ENCODE data around the gene C5AR1. TPM values are rescaled to one million over a fixed set of nuclear protein-coding genes. Genes with fewer than 3 reads are reported as not detected.

C5AR1 gene
- polyA plus RNA-seq, 1 of the 3 experiments (the other 2 are of a cell fraction), result 1.2 TPM

- 0 out of 2 replicates have a peak, but pooled peaks cover 5% of the 10 kb centered on the region for H4K20me1 ChIP-seq (ENCODE audit: insufficient read depth)
- 80% methylated on average over 3 of the region's 3 CpGs for WGBS (ENCODE audit: low lambda C conversion rate)
- H3K9ac ChIP-seq, result no peak overlapping the region
- H3K4me2 ChIP-seq, result peak overlapping the region; percentile 91; the same call in 1 of the 2 replicates
- no peaks in the 10 kb centered on the region for H3K27me3 ChIP-seq (ENCODE audit: insufficient read depth)
- H3K36me3 ChIP-seq (replicated peaks in 1 of 2; ENCODE audit: control insufficient read depth in 1 of 2, insufficient read depth in 2 of 2, low read length in 1 of 2), result peaks cover 27 to 39% of the 10 kb centered on the region in 2 experiments
- ChIA-PET POLR2A (no interaction called here), CTCF (interaction anchor here (0.9 to 2.2 kb wide), 3 partner anchors 15 to 40 kb away, joined by 3 to 11 read pairs (median 5); no protein-coding TSS in a partner anchor)
- H3K79me2 ChIP-seq (ENCODE audit: insufficient read depth), result peaks cover 56% of the 10 kb centered on the region
- H3K4me3 ChIP-seq (ENCODE audit: low read depth in 2 of 2, low read length in 1 of 2), result no peak overlapping the region
- no peak for TF ChIP-seq POLR2AphosphoS5 (IDR thresholded peaks at IDR 0.05; ENCODE audit: low read depth, low read length)
- TF ChIP-seq SMC3 (IDR thresholded peaks at IDR 0.05; ENCODE audit: low read depth, low read length), result no peak
- TF ChIP-seq PBX3 (IDR thresholded peaks at IDR 0.05), result no peak
- TF ChIP-seq TCF12 (IDR thresholded peaks at IDR 0.05), result no peak
- no peak for TF ChIP-seq MEF2A (IDR thresholded peaks at IDR 0.05; ENCODE audit: borderline replicate concordance, low read depth)
- TF ChIP-seq NFIC (IDR thresholded peaks at IDR 0.05; ENCODE audit: borderline replicate concordance), result no peak
- TF ChIP-seq USF1 (IDR thresholded peaks at IDR 0.05; ENCODE audit: borderline replicate concordance, low read depth), result peak; percentile 80; the same call in 1 of the 2 replicates
- no peak for TF ChIP-seq REST (IDR thresholded peaks at IDR 0.05; ENCODE audit: low read depth, low read length)
- TF ChIP-seq ELF1 (IDR thresholded peaks at IDR 0.05), result no peak
- no peak for TF ChIP-seq EP300 (IDR thresholded peaks at IDR 0.05; ENCODE audit: borderline replicate concordance in 1 of 2, low read depth in 1 of 2, low read length in 1 of 2)
- no peak for TF ChIP-seq FOSL2 (IDR thresholded peaks at IDR 0.05; ENCODE audit: borderline replicate concordance, low read depth)
- TF ChIP-seq MAX (IDR thresholded peaks at IDR 0.05; ENCODE audit: low read depth), result no peak
- TF ChIP-seq NRF1 (IDR thresholded peaks at IDR 0.05; ENCODE audit: low read depth, low read length), result no peak
- TF ChIP-seq FOXM1 (IDR thresholded peaks at IDR 0.05; ENCODE audit: low read depth), result no peak
- no peak for TF ChIP-seq RCOR1 (IDR thresholded peaks at IDR 0.05; ENCODE audit: low read length)
- TF ChIP-seq USF2 (IDR thresholded peaks at IDR 0.05; ENCODE audit: borderline replicate concordance, low read depth, low read length), result peak; percentile 38; the same call in 1 of the 2 replicates
- peak; percentile 99 for TF ChIP-seq RFX5 (IDR thresholded peaks at IDR 0.05; ENCODE audit: low read length)
- no peak for TF ChIP-seq ZBTB33 (IDR thresholded peaks at IDR 0.05; ENCODE audit: borderline replicate concordance, low read depth)
- peak; percentile 70 for DNase-seq
- peaks cover 4% of the 10 kb centered on the region for H3F3A ChIP-seq (replicated peaks; ENCODE audit: insufficient read depth)
- H3K4me1 ChIP-seq (ENCODE audit: control insufficient read depth in 1 of 2, insufficient read depth in 2 of 2, low read depth in 1 of 2, low read length in 1 of 2), result peaks cover 8 to 17% of the 10 kb centered on the region in 2 experiments; a peak in 2 of 4 replicates
- peak overlapping the region in 1 of 2 experiments; percentile 53; a peak in 2 of 4 replicates for H3K27ac ChIP-seq (ENCODE audit: low read depth in 2 of 2, low read length in 1 of 2)
- H3K9me2 ChIP-seq, result no peaks in the 10 kb centered on the region
- H3K9me3 ChIP-seq, result no peaks in the 10 kb centered on the region
- H2AFZ ChIP-seq (ENCODE audit: low read depth), result no peak overlapping the region
Observed at GRCh38 chr19:47351548-47351947, 41.9 kb downstream of the C5AR1 start.

All from SK-N-SH (cell line).